Articular chondrocyte of knee joint (primary cell): ENCODE data around the gene PGAP2. TPM values are rescaled to one million over a fixed set of nuclear protein-coding genes. Genes with fewer than 3 reads are reported as not detected.

Source experiments
- small RNA-seq: library from RNA; depleted of rRNA; stranded (forward); fragments of <200 nt; gene quantifications from one replicate; pipeline ENCODE3, GENCODE V24; 2012
- total RNA-seq: library from RNA; depleted of rRNA; stranded (reverse); fragments of >200 nt; gene quantifications from 2 replicates; pipeline ENCODE4 v1.2.3, GENCODE V29; 2012

PGAP2 gene
- total RNA-seq, result 9.4 and 11.2 TPM in 2 replicates

DNA sequence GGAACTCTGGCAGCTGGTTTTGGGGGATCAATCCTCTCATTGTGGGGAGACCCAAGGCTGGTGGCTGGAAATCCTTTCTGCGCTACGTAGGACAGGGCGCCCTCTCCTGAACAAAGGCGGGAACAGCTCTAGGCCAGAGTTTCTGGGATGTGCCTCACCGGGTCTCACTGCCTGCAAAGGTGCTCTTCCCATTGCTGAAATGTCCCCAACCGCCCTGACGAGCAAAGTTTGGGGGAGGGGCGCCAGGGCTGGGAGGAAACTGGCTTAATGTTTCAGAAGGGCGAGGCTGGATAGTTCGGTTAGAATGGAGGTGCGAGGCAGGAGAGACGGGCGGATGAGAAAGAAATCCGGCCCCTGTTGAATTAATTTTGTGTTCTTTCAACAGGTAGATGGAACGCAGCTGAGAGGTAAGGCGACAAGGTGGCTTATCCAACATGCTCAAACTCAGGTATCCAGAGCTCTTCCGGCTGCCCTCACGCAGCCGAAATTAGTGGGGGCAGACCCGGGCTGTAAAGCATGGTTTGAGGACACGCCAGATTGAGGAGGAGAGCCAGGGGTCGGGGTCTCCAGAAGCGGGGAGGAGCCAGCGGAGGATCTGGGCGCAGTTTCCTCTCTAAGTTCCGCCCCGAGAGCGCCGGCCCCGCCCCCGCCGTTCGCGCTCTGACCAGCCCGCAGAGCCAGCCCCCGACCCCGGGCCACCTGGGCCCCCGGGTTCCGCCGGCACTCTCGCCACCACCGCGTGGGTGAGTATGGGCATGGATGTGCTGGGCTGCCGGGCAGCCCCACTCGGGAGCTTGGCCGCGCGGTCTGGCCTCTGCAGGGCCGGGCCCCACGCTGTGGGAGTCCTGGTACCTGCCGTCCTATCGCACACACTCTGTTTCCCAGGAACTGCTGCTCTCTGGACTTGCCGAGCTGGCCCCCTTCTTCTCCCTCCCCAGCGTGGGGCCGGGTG is at the start of gene PGAP2:
Gene PGAP2, plus strand, starts transcription at position 652 of the 952 bp plus-strand sequence. CDS start 2,700 bp downstream, outside the sequence.

DNA sequence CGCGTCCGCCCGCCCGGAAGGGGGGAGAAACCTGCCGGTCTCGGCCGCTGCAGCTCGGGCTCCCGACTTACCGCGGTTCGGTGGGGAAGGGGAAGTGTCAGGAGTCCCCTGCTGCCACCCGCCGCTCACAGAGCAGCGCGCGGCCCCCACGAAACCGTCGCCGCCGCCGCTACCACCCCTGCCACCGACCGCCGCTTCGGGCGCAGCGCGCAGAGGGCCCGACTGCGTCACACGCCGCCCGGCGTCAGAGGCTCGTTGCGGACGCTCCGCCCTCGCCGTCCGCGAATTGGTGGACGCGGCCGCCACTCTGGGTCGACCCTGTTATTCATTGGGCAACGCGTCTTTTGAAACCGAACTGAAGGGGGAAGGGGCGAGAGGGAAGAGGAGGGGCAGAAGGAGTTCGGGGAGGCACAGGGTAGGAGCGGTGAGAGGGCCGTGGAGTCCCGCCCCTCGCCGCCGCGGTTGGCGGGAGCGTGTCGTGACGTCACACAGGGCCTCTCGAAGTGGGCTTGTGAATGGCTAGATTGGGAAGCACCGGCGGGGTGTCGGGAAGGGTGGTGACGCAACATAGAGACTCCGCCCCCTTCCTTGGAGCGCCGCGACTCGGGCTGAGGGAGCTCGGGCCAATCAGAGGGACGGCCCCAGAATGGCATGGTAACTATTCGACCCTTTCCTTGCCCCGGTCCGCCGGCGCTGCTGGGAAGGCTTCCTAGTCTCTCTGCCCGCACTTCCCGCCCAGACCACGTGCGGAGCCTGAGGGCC is 10.8 kb upstream of the PGAP2 start, which contains the start of gene NUP98:
Gene NUP98, minus strand, starts transcription at position 226 of the 762 bp plus-strand sequence. CDS start 15,437 bp downstream, outside the sequence.

DNA sequence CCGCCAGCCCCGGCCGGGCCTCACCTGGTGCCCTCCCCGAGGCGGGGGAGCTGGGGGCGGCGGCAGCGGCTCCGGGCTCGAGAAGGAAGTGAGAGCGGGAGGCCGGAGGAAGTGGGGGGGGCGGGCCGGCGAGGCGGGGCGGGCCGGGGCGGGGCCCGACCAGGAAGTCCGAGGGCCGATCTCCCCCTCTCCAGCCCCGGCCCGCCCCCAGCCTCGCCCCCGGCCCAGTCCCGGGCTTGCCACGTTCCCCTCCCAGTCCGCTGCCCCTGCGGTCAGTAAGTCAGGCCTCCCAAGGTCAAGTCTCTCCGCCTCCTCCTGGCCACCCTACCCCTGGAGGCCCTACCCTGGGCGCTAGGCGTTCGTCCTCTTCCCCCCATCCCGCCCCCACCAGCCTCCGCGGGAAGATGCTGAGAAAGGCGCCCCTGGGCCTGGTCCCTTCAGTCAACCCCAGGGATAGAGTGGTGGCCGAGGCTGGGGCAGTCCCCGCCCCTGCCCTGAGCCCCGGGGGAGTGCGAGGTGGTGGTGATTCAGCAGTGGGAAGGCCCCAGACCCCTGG is 32.6 kb downstream of the PGAP2 start, which contains the start of gene RHOG:
Gene RHOG, minus strand, starts transcription at position 90 of the 556 bp plus-strand sequence. CDS start 12,821 bp downstream, outside the sequence.

DNA sequence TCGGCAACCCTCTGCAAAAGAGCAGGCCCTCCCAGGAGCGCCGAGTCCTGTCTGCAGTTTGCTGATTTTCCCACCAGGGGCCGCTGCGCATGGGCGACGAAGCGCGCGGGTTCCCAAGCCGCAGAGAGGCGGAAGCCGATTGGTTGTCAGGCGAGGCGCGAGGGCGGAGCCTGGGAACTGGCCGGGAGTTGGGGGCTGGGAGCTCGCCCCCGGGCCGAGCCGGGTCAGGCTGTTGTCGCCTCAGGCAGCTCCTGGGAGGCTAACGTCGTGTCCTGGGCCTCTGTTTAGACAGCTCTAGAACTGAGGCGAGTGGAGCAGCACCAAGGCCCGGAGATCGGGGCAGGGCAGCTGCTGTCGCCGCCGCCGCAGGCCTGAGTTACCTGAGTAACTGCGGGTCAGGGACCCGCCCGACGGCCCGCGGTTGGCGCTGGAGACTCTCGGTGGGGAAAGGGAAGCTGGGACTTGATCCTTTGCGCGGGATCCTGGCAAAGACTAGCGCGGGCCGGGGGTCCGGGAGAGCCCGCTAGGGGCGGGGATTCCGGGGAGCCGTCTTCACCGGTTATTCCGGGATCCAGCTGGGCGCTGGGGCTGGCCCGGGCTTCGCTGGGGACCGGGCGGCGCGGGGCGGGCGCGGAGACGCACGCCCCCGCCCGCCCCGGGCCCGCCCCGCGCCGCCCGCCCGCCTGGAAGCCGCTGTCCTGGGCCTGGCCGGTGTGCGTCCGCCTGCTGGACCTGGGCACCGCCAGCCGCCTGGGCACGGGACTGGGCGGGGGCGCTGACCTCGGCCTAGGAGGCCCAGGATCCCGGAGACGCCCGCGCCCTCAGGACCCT is 46.8 kb downstream of the PGAP2 start, which contains the start of gene STIM1:
Gene STIM1, plus strand, starts transcription at position 688 of the 831 bp plus-strand sequence. CDS start 607 bp downstream, outside the sequence.

Small RNAs within 50 kb of the gene (small RNA-seq; reads per million reads assigned to genes)
- gene RNU7-50P, result not detected

Other genes starting within 250 kb of the PGAP2 start
- 0.26 and 0.54 TPM in 2 replicates for gene ART5, start 166.6 kb upstream of the PGAP2 start, total RNA-seq
- not detected in 2 replicates for gene ART1, start 163.4 kb upstream of the PGAP2 start, total RNA-seq
- 0.43 and 1.3 TPM in 2 replicates for gene CHRNA10, start 137.2 kb upstream of the PGAP2 start, total RNA-seq
- gene NUP98, start 11.0 kb upstream of the PGAP2 start, total RNA-seq, result 103 and 121 TPM in 2 replicates
- 10.9 and 13.9 TPM in 2 replicates for gene RHOG, start 32.4 kb downstream of the PGAP2 start, total RNA-seq
- 29.5 and 29.7 TPM in 2 replicates for gene STIM1, start 47.1 kb downstream of the PGAP2 start, total RNA-seq